ENCODE measurements around the gene RCC2.

The RCC2 gene

DNA sequence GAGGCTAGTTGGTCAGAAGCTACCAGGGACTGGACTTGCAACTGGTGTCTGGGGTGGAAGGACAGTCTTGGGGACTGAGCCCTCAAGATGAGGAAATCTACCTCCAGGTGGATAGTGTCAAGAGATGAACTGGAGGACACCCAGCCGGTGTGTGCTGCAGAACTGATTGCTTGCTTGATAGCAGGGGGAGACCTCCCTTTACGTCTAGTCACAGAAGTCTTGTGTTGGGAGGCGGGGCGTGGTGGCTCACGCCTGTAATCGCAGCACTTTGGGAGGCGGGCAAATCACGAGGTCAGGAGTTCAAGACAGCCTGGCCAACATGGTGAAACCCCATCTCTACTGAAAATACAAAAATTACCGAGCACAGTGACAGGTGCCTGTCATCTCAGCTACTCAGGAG is 4.9 kb downstream of the RCC2 start:
- no peaks in the 10 kb centered on the region for H3K9me3 ChIP-seq (ENCODE audit: severe bottlenecking)
- H3K36me3 ChIP-seq, result peaks cover 76% of the 10 kb centered on the region
- no peak overlapping the region for H3K4me3 ChIP-seq (ENCODE audit: low read depth, low read length)
- no peak overlapping the region for H3K27ac ChIP-seq
- TF ChIP-seq, protein P1, sequence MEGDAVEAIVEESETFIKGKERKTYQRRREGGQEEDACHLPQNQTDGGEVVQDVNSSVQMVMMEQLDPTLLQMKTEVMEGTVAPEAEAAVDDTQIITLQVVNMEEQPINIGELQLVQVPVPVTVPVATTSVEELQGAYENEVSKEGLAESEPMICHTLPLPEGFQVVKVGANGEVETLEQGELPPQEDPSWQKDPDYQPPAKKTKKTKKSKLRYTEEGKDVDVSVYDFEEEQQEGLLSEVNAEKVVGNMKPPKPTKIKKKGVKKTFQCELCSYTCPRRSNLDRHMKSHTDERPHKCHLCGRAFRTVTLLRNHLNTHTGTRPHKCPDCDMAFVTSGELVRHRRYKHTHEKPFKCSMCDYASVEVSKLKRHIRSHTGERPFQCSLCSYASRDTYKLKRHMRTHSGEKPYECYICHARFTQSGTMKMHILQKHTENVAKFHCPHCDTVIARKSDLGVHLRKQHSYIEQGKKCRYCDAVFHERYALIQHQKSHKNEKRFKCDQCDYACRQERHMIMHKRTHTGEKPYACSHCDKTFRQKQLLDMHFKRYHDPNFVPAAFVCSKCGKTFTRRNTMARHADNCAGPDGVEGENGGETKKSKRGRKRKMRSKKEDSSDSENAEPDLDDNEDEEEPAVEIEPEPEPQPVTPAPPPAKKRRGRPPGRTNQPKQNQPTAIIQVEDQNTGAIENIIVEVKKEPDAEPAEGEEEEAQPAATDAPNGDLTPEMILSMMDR (IDR thresholded peaks at IDR 0.05; ENCODE audit: low read depth, low read length), result no peak
- no peak for DNase-seq
- no peaks in the 10 kb centered on the region for H3K27me3 ChIP-seq (ENCODE audit: insufficient read depth, low read depth, severe bottlenecking)

DNA sequence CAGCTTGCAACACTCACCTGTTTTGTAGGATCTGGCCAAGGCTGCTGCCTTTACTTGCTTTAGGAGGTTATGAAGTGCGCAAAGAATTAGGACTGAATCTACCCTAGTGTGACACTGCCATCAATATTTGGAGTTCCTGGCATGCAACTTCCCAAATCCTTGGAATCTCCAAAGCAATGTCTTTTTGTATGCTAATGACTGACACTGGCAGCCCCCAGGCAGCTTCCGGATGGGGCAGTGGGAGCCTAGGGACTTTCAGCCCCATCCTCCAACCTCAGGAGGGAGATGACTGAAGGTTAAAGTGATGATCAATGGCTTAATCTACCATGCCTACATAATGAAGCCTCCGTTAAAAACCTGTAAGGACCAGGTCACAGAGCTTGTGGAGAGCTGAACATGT is 5.5 kb downstream of the RCC2 start:
- Histone ChIP-seq H3K27ac (no peak overlapping the region), H3K27me3 (ENCODE audit: insufficient read depth, low read depth, severe bottlenecking) (no peaks in the 10 kb centered on the region), H3K4me3 (ENCODE audit: low read depth, low read length) (no peak overlapping the region), H3K9me3 (ENCODE audit: severe bottlenecking) (no peaks in the 10 kb centered on the region), H3K36me3 (peaks cover 82% of the 10 kb centered on the region)
- no peak for DNase-seq
- TF ChIP-seq, protein P1 (IDR thresholded peaks at IDR 0.05; ENCODE audit: low read depth, low read length), result no peak

DNA sequence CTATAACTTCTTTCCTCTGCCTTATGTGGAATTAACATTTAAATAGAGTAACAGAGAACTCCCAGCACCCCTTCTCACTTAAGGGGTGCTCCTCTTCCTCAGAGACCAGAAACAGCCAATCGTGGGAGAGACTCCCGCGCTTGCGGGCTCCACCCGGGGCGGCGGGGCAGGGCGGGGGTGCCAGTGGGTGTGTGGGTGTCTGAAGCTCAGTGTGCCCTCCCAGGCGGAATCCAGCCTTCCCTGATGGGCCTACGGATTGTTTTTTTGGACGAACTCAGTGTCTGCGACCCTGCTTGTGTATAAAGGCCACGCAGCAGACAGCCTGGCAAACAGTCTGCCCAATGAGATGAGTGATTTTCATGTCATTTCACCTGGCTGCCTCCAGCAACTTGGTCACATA is 6.2 kb downstream of the RCC2 start:
- TF ChIP-seq, protein P1 (IDR thresholded peaks at IDR 0.05; ENCODE audit: low read depth, low read length), result no peak
- H3K27ac ChIP-seq, result no peak overlapping the region
- no peaks in the 10 kb centered on the region for H3K27me3 ChIP-seq (ENCODE audit: insufficient read depth, low read depth, severe bottlenecking)
- peaks cover 87% of the 10 kb centered on the region for H3K36me3 ChIP-seq
- no peak overlapping the region for H3K4me3 ChIP-seq (ENCODE audit: low read depth, low read length)
- no peak for DNase-seq
- no peaks in the 10 kb centered on the region for H3K9me3 ChIP-seq (ENCODE audit: severe bottlenecking)

GRCh38 chr1:17432412-17432811 is 7.1 kb downstream of the RCC2 start:
- no peaks in the 10 kb centered on the region for H3K9me3 ChIP-seq (ENCODE audit: severe bottlenecking)
- TF ChIP-seq, protein P1 (IDR thresholded peaks at IDR 0.05; ENCODE audit: low read depth, low read length), result no peak
- H3K36me3 ChIP-seq, result peaks cover 95% of the 10 kb centered on the region
- H3K4me3 ChIP-seq (ENCODE audit: low read depth, low read length), result no peak overlapping the region
- H3K27ac ChIP-seq, result no peak overlapping the region
- H3K27me3 ChIP-seq (ENCODE audit: insufficient read depth, low read depth, severe bottlenecking), result no peaks in the 10 kb centered on the region
- no peak for DNase-seq

- no peak for DNase-seq
- H3K36me3 ChIP-seq, result peaks cover 95% of the 10 kb centered on the region
- no peak overlapping the region for H3K4me3 ChIP-seq (ENCODE audit: low read depth, low read length)
- H3K27me3 ChIP-seq (ENCODE audit: insufficient read depth, low read depth, severe bottlenecking), result no peaks in the 10 kb centered on the region
- H3K9me3 ChIP-seq (ENCODE audit: severe bottlenecking), result no peaks in the 10 kb centered on the region
- H3K27ac ChIP-seq, result no peak overlapping the region
- TF ChIP-seq, protein P1 (IDR thresholded peaks at IDR 0.05; ENCODE audit: low read depth, low read length), result no peak
These were observed 10.3 kb downstream of the RCC2 start for GRCh38 chr1:17429183-17429582.

Measured in WERI-Rb-1 (cell line).